Breast epithelium (tissue), 3 donors: ENCODE results near the gene P4HA1.

ENCODE experiments used
- CTCF ChIP-seq, 3 donors: fragments of 450-650 bp; IDR thresholded peaks; one replicate each; pipeline ENCODE4 v1.5.1; 2016 to 2017; ENCODE audit warnings: antibody characterized with exemption in 3 of 3, mild to moderate bottlenecking in 3 of 3, moderate library complexity in 3 of 3
- POLR2A ChIP-seq: fragments of 450-650 bp; IDR thresholded peaks from one replicate; pipeline ENCODE4 v1.6.1; 2016; ENCODE audit warnings: antibody characterized with exemption, mild to moderate bottlenecking, moderate library complexity
- POLR2AphosphoS5 ChIP-seq, 3 donors: sonication (generic); formaldehyde crosslinking; IDR thresholded peaks; one replicate each; pipeline ENCODE4 v1.6.1; 2017; ENCODE audit warnings: antibody characterized with exemption in 3 of 3

- TF ChIP-seq CTCF (IDR thresholded peaks at IDR 0.05): no peak
- TF ChIP-seq POLR2AphosphoS5 (IDR thresholded peaks at IDR 0.05): no peak
- no peak for TF ChIP-seq POLR2A
Observed at GRCh38 chr10:73119457-73119856, 22.8 kb upstream of the P4HA1 start.
